HCT116 (cell line): Measurements from ENCODE around the gene PEX10.

Experiments
- CEBPB ChIP-seq: IDR thresholded peaks from 2 replicates; pipeline ENCODE4 v1.6.1; 2012; ENCODE audit warnings: low read depth
- CTCF ChIP-seq, 3 experiments: fragments of 200-600 bp in 1 of 3; sonication (generic) in 1 of 3; IDR thresholded peaks in 2 of 3; conservative IDR thresholded peaks in 1 of 3; 2 replicates each; pipeline ENCODE4 v1.5.1; 2012 to 2017; ENCODE audit warnings: low read depth in 2 of 3, low read length in 2 of 3, antibody characterized with exemption in 1 of 3, borderline replicate concordance in 1 of 3, control low read depth in 1 of 3, mild to moderate bottlenecking in 1 of 3, mixed read lengths in 1 of 3, mixed run types in 1 of 3, moderate library complexity in 1 of 3; ENCODE audit not compliant: insufficient read depth in 1 of 3
- EZH2 ChIP-seq: fragments of 200-600 bp; sonication (generic); IDR thresholded peaks from 2 replicates; pipeline ENCODE4 v1.6.1; 2017; ENCODE audit warnings: antibody characterized with exemption, mixed run types
- EZH2phosphoT487 ChIP-seq: fragments of 200-600 bp; IDR thresholded peaks from 2 replicates; pipeline ENCODE4 v1.6.1; 2018; ENCODE audit warnings: antibody characterized with exemption, borderline replicate concordance
- POLR2A ChIP-seq: IDR thresholded peaks from 2 replicates; pipeline ENCODE4 v1.7.0; 2011; ENCODE audit warnings: borderline replicate concordance; ENCODE audit not compliant: insufficient read depth, insufficient read length; ENCODE audit errors: extremely low read depth
- RAD21 ChIP-seq: IDR thresholded peaks from 2 replicates; pipeline ENCODE4 v1.6.1; 2012; ENCODE audit warnings: low read depth, mild to moderate bottlenecking
- SP1 ChIP-seq: IDR thresholded peaks from 2 replicates; pipeline ENCODE4 v1.6.1; 2012; ENCODE audit warnings: low read depth
- SRF ChIP-seq: IDR thresholded peaks from 2 replicates; pipeline ENCODE4 v1.6.1; 2012; ENCODE audit warnings: low read depth
- TF ChIP-seq, protein P1 (sequence below): IDR thresholded peaks from 2 replicates; pipeline ENCODE4 v1.6.1; 2012

GRCh38 chr1:2378956-2379732 lies 33.2 kb downstream of the PEX10 start:
- no peak for TF ChIP-seq CTCF (IDR thresholded peaks at IDR 0.05 in 2 of 3, conservative IDR thresholded peaks at IDR 0.05 in 1 of 3; ENCODE audit: borderline replicate concordance in 1 of 3, insufficient read depth in 1 of 3, low read depth in 2 of 3, low read length in 2 of 3)
- no peak for TF ChIP-seq EZH2
- TF ChIP-seq RAD21: no peak
- no peak for TF ChIP-seq POLR2A
- TF ChIP-seq EZH2phosphoT487: no peak
- no peak for TF ChIP-seq CEBPB
- TF ChIP-seq, protein P1, sequence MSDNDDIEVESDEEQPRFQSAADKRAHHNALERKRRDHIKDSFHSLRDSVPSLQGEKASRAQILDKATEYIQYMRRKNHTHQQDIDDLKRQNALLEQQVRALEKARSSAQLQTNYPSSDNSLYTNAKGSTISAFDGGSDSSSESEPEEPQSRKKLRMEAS: no peak
- TF ChIP-seq SRF: no peak
- TF ChIP-seq SP1: no peak
